Activated CD4-positive, alpha-beta memory T cell treated with anti-CD3 and anti-CD28 coated beads for 36 hours (primary cell): ENCODE data around the gene CLIC6. TPM values are rescaled to one million over a fixed set of nuclear protein-coding genes. Genes with fewer than 3 reads are reported as not detected.

Source experiments
- CTCF ChIA-PET: fragments of 350-600 bp; sonication (Branson Sonifier 250); formaldehyde crosslinking; loops from one replicate; lab custom pipeline; 2021; ENCODE audit warnings: antibody characterized with exemption, inconsistent platforms; lab: Charles Lee
- POLR2A ChIA-PET: fragments of 350-600 bp; sonication (Branson Sonifier 250); formaldehyde crosslinking; loops from one replicate; lab custom pipeline; 2021; ENCODE audit warnings: antibody characterized with exemption; lab: Charles Lee
- DNase-seq: peaks from one replicate; pipeline ENCODE4 v3.0.0-alpha.2; 2020
- H3K27ac Mint-ChIP-seq: one replicate; pipeline ENCODE4 v1.8.0; 2021; ENCODE audit warnings: mixed read lengths
- H3K27me3 Mint-ChIP-seq: one replicate; pipeline ENCODE4 v1.8.0; 2021; ENCODE audit warnings: mixed read lengths
- H3K36me3 Mint-ChIP-seq: one replicate; pipeline ENCODE4 v1.8.0; 2021; ENCODE audit warnings: mixed read lengths
- H3K4me1 Mint-ChIP-seq: one replicate; pipeline ENCODE4 v1.8.0; 2021; ENCODE audit warnings: low read depth, mixed read lengths
- H3K4me3 Mint-ChIP-seq: one replicate; pipeline ENCODE4 v1.8.0; 2021; ENCODE audit warnings: mild to moderate bottlenecking, mixed read lengths
- H3K9me3 Mint-ChIP-seq: one replicate; pipeline ENCODE4 v1.8.0; 2021; ENCODE audit warnings: mixed read lengths
- intact Hi-C: fragments of 100-400 bp; cut with micrococcal nuclease; formaldehyde crosslinking; loops from one replicate; pipeline ENCODE4 v1.15.1; 2023
- total RNA-seq, 2 experiments: library from RNA; stranded (reverse); gene quantifications; one replicate each; pipeline ENCODE4 v1.2.3, GENCODE V29; 2021

Gene CLIC6
- total RNA-seq, 2 experiments from 2014 or later: 0.10 to 0.14 TPM

DNA sequence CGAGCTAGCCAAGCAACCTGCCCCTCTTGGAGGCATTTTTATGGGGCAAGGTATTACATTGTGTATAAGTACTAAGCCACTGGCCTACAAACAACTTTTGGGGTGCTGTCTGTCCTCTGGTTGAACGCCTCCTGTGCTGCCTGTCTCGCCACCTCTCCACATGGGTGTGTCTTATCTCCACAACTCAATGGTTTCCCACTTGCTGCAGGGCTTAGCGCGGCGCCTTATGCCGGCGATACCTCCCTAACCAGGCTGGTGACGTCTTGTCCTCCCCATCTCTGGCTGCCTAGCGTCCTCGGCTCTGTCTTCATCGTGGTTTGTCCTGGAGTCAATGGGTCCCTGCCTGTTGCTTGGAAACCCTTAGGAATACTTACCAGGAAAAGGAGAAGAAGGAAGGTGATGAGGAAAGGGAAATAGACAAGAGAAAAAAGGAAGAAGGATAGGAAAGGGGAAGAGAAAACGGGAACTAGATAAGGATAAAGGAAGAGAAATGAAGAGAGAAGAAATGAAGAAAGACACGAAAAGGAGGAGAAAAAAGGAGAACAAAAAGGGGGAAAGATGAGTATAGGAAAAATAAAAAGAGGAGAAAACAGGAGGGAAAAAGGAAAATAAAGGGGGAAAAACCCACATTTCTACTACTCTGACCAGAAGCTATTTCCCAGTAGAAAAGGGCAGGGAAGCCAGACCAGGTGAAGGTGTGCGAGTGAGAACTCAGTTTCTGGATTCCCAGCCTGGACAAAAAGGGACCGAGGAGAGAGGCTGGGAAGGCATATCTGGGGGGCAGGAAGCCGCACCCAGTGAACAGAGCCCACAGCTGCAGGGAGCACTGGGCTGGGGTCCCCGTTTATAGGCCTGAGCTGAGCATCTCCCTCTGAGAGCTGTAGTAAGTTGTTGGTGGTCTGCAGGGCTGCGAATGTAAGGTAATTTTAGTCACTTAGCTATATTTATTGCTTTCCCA, 86.2 kb downstream of the CLIC6 start:
- no peaks in the 10 kb centered on the region for H3K36me3 Mint-ChIP-seq
- CTCF ChIA-PET: interaction anchor here (2.9 kb wide), 1 partner anchor 9 kb away, joined by 7 read pairs; no protein-coding TSS in a partner anchor
- POLR2A ChIA-PET: no interaction called here

DNA sequence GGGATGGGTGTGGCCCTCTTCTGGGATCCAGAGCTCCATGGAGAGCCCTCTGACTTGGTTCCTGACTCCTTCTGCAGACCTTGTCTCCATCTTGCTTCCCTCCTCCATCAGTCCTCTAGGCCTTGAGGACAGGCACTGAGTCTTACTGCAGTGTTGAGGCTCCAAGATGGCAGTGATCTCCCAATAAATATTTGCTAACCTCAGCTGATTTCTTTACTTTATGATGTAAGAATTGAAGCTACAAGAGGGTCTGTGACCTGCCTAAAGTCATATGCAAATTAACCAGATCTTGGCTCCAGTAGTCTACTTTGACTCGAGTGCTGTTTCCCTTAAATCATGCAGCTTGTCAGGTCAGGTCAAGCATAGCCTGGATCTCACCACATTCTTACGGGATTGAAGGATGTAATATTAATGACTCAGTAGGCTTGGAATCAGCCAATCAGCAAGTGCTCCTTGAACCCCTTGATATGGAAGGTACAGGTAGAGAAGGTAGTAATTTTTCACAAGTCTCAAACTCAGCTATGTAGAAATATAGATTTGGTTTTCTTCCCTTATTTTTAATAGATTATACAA, 93.0 kb downstream of the CLIC6 start:
- DNase-seq: no peak
- Mint-ChIP-seq H3K4me1 (no peaks in the 10 kb centered on the region), H3K36me3 (no peaks in the 10 kb centered on the region), H3K9me3 (peaks cover 5% of the 10 kb centered on the region), H3K27ac (no peak overlapping the region), H3K27me3 (no peaks in the 10 kb centered on the region), H3K4me3 (no peak overlapping the region)
- ChIA-PET POLR2A (no interaction called here), CTCF (interaction anchor here (0.8 to 1.1 kb wide), 5 partner anchors 16 to 69 kb away, joined by 3 to 4 read pairs (median 3); no protein-coding TSS in a partner anchor)
- intact Hi-C loops: no loop called here

More for the DNA sequence above, 86.2 kb downstream of the CLIC6 start:
- H3K27ac Mint-ChIP-seq: no peak overlapping the region
- intact Hi-C loops: no loop called here
- DNase-seq: no peak
- H3K4me1 Mint-ChIP-seq: no peaks in the 10 kb centered on the region
- peaks cover 26% of the 10 kb centered on the region for H3K27me3 Mint-ChIP-seq
- no peak overlapping the region for H3K4me3 Mint-ChIP-seq
- no peaks in the 10 kb centered on the region for H3K9me3 Mint-ChIP-seq

DNA sequence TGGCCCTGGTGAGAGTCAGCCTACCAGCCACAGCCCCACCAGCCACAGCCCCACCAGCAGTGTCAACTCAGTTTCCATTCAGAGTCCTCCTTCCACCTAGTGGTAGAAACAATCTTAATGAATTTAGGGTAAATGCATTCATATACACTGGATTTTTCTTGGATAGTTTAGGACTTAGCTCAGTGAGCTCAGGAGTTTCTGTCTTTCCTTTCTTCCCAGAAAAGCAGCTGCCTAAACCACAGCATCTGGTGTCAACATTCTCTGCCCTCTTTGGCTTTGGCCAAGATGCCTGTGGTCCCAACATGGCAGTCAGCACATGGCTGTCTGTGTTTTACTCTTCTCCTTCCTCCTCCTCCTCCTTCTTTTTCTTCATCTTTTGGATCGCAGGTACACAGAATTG, 94.0 kb downstream of the CLIC6 start:
- DNase-seq: no peak
- Mint-ChIP-seq H3K4me1 (no peaks in the 10 kb centered on the region), H3K4me3 (no peak overlapping the region), H3K9me3 (peaks cover 5% of the 10 kb centered on the region), H3K36me3 (no peaks in the 10 kb centered on the region), H3K27me3 (no peaks in the 10 kb centered on the region), H3K27ac (no peak overlapping the region)
- intact Hi-C loops: no loop called here
- ChIA-PET POLR2A (no interaction called here), CTCF (interaction anchor here (1.1 kb wide), 1 partner anchor 17 kb away, joined by 3 read pairs; no protein-coding TSS in a partner anchor)

GRCh38 chr21:34764715-34765284, 96.0 kb downstream of the CLIC6 start:
- Mint-ChIP-seq H3K36me3 (no peaks in the 10 kb centered on the region), H3K9me3 (peaks cover 5% of the 10 kb centered on the region), H3K27ac (no peak overlapping the region), H3K4me3 (no peak overlapping the region), H3K4me1 (no peaks in the 10 kb centered on the region), H3K27me3 (peaks cover 2% of the 10 kb centered on the region)
- intact Hi-C loops: no loop called here
- no peak for DNase-seq
- CTCF ChIA-PET: interaction anchor here (2.0 kb wide), 1 partner anchor 19 kb away, joined by 8 read pairs; no protein-coding TSS in a partner anchor
- POLR2A ChIA-PET: no interaction called here

- Mint-ChIP-seq H3K9me3 (peaks cover 5% of the 10 kb centered on the region), H3K36me3 (no peaks in the 10 kb centered on the region), H3K27me3 (peaks cover 2% of the 10 kb centered on the region), H3K27ac (no peak overlapping the region), H3K4me3 (no peak overlapping the region), H3K4me1 (no peaks in the 10 kb centered on the region)
- intact Hi-C loops: no loop called here
- ChIA-PET POLR2A (no interaction called here), CTCF (interaction anchor here (2.0 kb wide), 1 partner anchor 20 kb away, joined by 8 read pairs; no protein-coding TSS in a partner anchor)
- DNase-seq: no peak
Observed at GRCh38 chr21:34765619-34766018, 96.8 kb downstream of the CLIC6 start.

DNA sequence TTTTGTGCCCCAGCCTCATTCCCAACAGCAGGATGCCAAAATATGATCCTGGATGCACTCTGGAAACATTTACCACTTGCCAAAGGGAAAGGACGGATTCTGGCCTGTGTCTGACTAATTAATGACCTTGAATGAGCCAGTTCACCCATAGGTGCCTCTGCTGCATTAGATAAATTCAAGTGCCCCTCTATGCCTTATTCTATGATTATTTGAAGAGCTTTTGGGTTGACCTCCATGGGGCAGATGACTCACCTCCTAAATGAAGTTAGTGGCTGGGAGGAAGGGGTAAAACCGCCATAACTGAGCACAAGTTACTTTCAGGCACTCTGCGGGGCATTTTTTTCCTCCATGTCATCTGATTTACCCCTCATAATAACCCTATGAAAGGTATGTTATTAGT, 98.1 kb downstream of the CLIC6 start:
- H3K27me3 Mint-ChIP-seq: peaks cover 2% of the 10 kb centered on the region
- H3K27ac Mint-ChIP-seq: no peak overlapping the region
- ChIA-PET CTCF (no interaction called here), POLR2A (no interaction called here)
- intact Hi-C loops: no loop called here
- H3K36me3 Mint-ChIP-seq: no peaks in the 10 kb centered on the region
- no peaks in the 10 kb centered on the region for H3K4me1 Mint-ChIP-seq
- no peak for DNase-seq
- peaks cover 5% of the 10 kb centered on the region for H3K9me3 Mint-ChIP-seq
- H3K4me3 Mint-ChIP-seq: no peak overlapping the region

Other genes with a start within 250 kb of the CLIC6 start
- gene SMIM34, start 245.0 kb upstream of the CLIC6 start, total RNA-seq: not detected
- under 1 TPM; 0.21 to 0.31 TPM for gene KCNE1, start 156.8 kb upstream of the CLIC6 start, total RNA-seq
- gene RCAN1, start 53.9 kb upstream of the CLIC6 start, total RNA-seq: 1 to 10 TPM; 8.6 to 9.7 TPM